K562 (cell line): ENCODE measurements around the gene IRF2BP2. TPM values are rescaled to one million over a fixed set of nuclear protein-coding genes. Genes with fewer than 3 reads are reported as not detected.

ENCODE experiments used
- CHD1 ChIP-seq: fragments of 200-600 bp; sonication (generic); IDR thresholded peaks from one replicate; pipeline ENCODE4 v1.6.1; 2012; ENCODE audit warnings: mild to moderate bottlenecking, moderate library complexity, low read length, inconsistent platforms
- CREB3L1 ChIP-seq: fragments of 450-650 bp; IDR thresholded peaks from 2 replicates; pipeline ENCODE4 v1.6.1; 2014; ENCODE audit warnings: low read depth, mild to moderate bottlenecking, moderate library complexity, borderline replicate concordance
- ESRRA ChIP-seq: fragments of 450-650 bp; IDR thresholded peaks from 2 replicates; pipeline ENCODE4 v1.6.1; 2014; ENCODE audit warnings: low read depth, mild to moderate bottlenecking, moderate library complexity, borderline replicate concordance
- HMG20A ChIP-seq: fragments of 450-650 bp; formaldehyde crosslinking; conservative IDR thresholded peaks from 2 replicates; pipeline ENCODE4 v1.4.0; 2020; ENCODE audit warnings: mild to moderate bottlenecking, mixed read lengths
- MYC ChIP-seq, 2 experiments: fragments of 250-450 bp in 1 of 2; sonication (Bioruptor Pico) in 1 of 2; IDR thresholded peaks; 2 replicates each; pipeline versions ENCODE4 v1.5.1 to v1.6.1; 2012 to 2021; ENCODE audit warnings: low read depth in 2 of 2, borderline replicate concordance in 1 of 2, improper control_type of control experiment in 1 of 2, low read length in 1 of 2, mild to moderate bottlenecking in 1 of 2, moderate library complexity in 1 of 2
- NCOR1 ChIP-seq: fragments of 450-650 bp; IDR thresholded peaks from 2 replicates; pipeline ENCODE4 v1.6.1; 2016; ENCODE audit warnings: mild to moderate bottlenecking, moderate library complexity
- NUFIP1 ChIP-seq: fragments of 450-650 bp; IDR thresholded peaks from 2 replicates; pipeline ENCODE4 v1.6.1; 2018; ENCODE audit not compliant: partially characterized antibody
- POLR2A ChIP-seq: fragments of 450-650 bp; conservative IDR thresholded peaks from 2 replicates; pipeline ENCODE4 v1.6.1; 2016
- RBM15 ChIP-seq: fragments of 200-400 bp; formaldehyde crosslinking; IDR thresholded peaks from 2 replicates; pipeline ENCODE4 v1.6.1; 2018; ENCODE audit warnings: mild to moderate bottlenecking, low read length, moderate library complexity; ENCODE audit not compliant: insufficient read depth
- RCOR1 ChIP-seq, 2 experiments: IDR thresholded peaks; 2 replicates each; pipeline ENCODE4 v1.6.1; 2012; ENCODE audit warnings: low read depth in 2 of 2, low read length in 2 of 2, borderline replicate concordance in 1 of 2, improper control_type of control experiment in 1 of 2
- SLC30A9 ChIP-seq: fragments of 250-450 bp; sonication (Bioruptor Pico); IDR thresholded peaks from 2 replicates; pipeline ENCODE4 v1.8.0; 2022; ENCODE audit warnings: mild to moderate bottlenecking, moderate library complexity
- SPI1 ChIP-seq: IDR thresholded peaks from 2 replicates; pipeline ENCODE4 v1.6.1; 2011; ENCODE audit warnings: low read depth, low read length, control low read depth, borderline replicate concordance
- TAL1 ChIP-seq: fragments of 450-650 bp; IDR thresholded peaks from 2 replicates; pipeline ENCODE4 v1.6.1; 2016; ENCODE audit warnings: mild to moderate bottlenecking
- TRIM25 ChIP-seq: fragments of 450-650 bp; IDR thresholded peaks from 2 replicates; pipeline ENCODE4 v1.7.0; 2016; ENCODE audit warnings: borderline replicate concordance
- ZNF133 ChIP-seq: fragments of 250-450 bp; sonication (Bioruptor Pico); IDR thresholded peaks from 2 replicates; pipeline ENCODE4 v1.4.0; 2020; ENCODE audit warnings: mild to moderate bottlenecking
- ZNF134 ChIP-seq: fragments of 250-450 bp; sonication (Bioruptor Pico); conservative IDR thresholded peaks from 2 replicates; pipeline ENCODE4 v1.4.0; 2020
- ZNF165 ChIP-seq: fragments of 250-450 bp; sonication (Bioruptor Pico); IDR thresholded peaks from 2 replicates; pipeline ENCODE4 v1.4.0; 2020; ENCODE audit warnings: borderline replicate concordance
- ZNF431 ChIP-seq: sonication (generic); formaldehyde crosslinking; IDR thresholded peaks from 2 replicates; pipeline ENCODE4 v1.8.0; 2022; ENCODE audit warnings: mild to moderate bottlenecking, missing genetic modification reagents
- ZNF584 ChIP-seq: fragments of 200-800 bp; sonication (Bioruptor generic); IDR thresholded peaks from 2 replicates; pipeline ENCODE4 v1.6.1; 2016; ENCODE audit warnings: low read depth, mild to moderate bottlenecking, missing genetic modification characterization, missing compliant biosample characterization
- ZNF668 ChIP-seq: fragments of 250-450 bp; sonication (Bioruptor Pico); IDR thresholded peaks from 2 replicates; pipeline ENCODE4 v1.8.0; 2022; ENCODE audit warnings: mild to moderate bottlenecking, inconsistent platforms
- ZNF740 ChIP-seq, 3 experiments: fragments of 200-800 bp in 1 of 3; sonication (Bioruptor generic) in 1 of 3; sonication (generic) in 1 of 3; formaldehyde crosslinking in 1 of 3; IDR thresholded peaks; 2 replicates each; pipeline versions ENCODE4 v1.6.1 to v1.8.0; 2016 to 2022; ENCODE audit warnings: mild to moderate bottlenecking in 2 of 3, missing compliant biosample characterization in 2 of 3, missing genetic modification characterization in 2 of 3, missing genetic modification reagents in 1 of 3
- ZNF75A ChIP-seq: fragments of 450-650 bp; formaldehyde crosslinking; IDR thresholded peaks from 2 replicates; pipeline ENCODE4 v1.4.0; 2020; ENCODE audit warnings: mild to moderate bottlenecking
- polyA plus RNA-seq, 8 experiments: library from polyadenylated mRNA; depleted of rRNA in 4 of 8; stranded (reverse) in 5 of 8; unstranded in 3 of 8; fragments of >200 nt; fragmentation: Nextera tagmentation in 2 of 8; fragmentation: Illumina TruSeq in 1 of 8; extraction: Ambion mirVana in 2 of 8; extraction: Trizol in 1 of 8; gene quantifications; 2 replicates each; pipeline versions ENCODE4 v1.2.1 to v1.2.3, GENCODE V29; 2011 to 2014; ENCODE audit warnings: inconsistent platforms in 1 of 8, missing spikeins in 1 of 8
- total RNA-seq, 7 experiments: library from RNA; depleted of rRNA in 6 of 7; stranded (reverse); fragments of >200 nt in 6 of 7; fragmentation: Illumina TruSeq in 2 of 7; extraction: Trizol in 2 of 7; gene quantifications; 2 replicates each; pipeline versions ENCODE4 v1.2.1 to v1.2.3, GENCODE V29; 2011 to 2021; ENCODE audit warnings: low replicate concordance in 1 of 7

IRF2BP2 gene
- total and polyA plus RNA-seq, 9 of the 15 experiments (the other 6 are each of a cell fraction or from before 2014, with no cell fraction given), result 7.7 to 68.6 (median 22.1) TPM

GRCh38 chr1:234613128-234613875, 3.3 kb upstream of the IRF2BP2 start (continued):
- TF ChIP-seq CREB3L1 (no peak), CHD1 (no peak), ZNF740 (CRISPR knock-in tag; IDR thresholded peaks at IDR 0.05) (peak; percentile 39; the same call in 1 of the 2 replicates), ZNF740 (tag; IDR thresholded peaks at IDR 0.05) (peak in 1 of 2 experiments; percentile 59; a peak in 1 of 4 replicates), RCOR1 (IDR thresholded peaks at IDR 0.05; ENCODE audit: borderline replicate concordance in 1 of 2, low read depth in 2 of 2, low read length in 2 of 2) (peak; percentile 84 to 99), TAL1 (no peak), ZNF134 (CRISPR knock-in tag) (peak; percentile 24; the same call in 1 of the 2 replicates), SPI1 (peak; percentile 97), ZNF133 (no peak), SLC30A9 (CRISPR knock-in tag) (no peak), ESRRA (peak; percentile 52; the same call in 1 of the 2 replicates), ZNF165 (CRISPR knock-in tag) (0 out of 2 replicates have a peak, but pooled peaks have one; percentile 11), ZNF431 (no peak), HMG20A (CRISPR knock-in tag) (0 out of 2 replicates have a peak, but pooled peaks have one; percentile 30), ZNF668 (CRISPR knock-in tag) (peak; percentile 77; the same call in 1 of the 2 replicates), ZNF584 (CRISPR knock-in tag) (peak; percentile 69), MYC (IDR thresholded peaks at IDR 0.05; ENCODE audit: low read depth, low read length) (0 out of 2 replicates have a peak, but pooled peaks have one; percentile 8), MYC (CRISPR knock-in tag; IDR thresholded peaks at IDR 0.05; ENCODE audit: borderline replicate concordance, low read depth) (no peak; the same call in 1 of the 2 replicates), TRIM25 (no peak), POLR2A (no peak), ZNF75A (CRISPR knock-in tag) (no peak), NUFIP1 (no peak), NCOR1 (no peak), RBM15 (no peak)
